HG03378 (cell line): ENCODE results near the gene FOXO3.
"Not testable (repeated sequence)": the region's sequence is repeated elsewhere in the genome, so short reads cannot be mapped to it uniquely, and the experiment has no call there.

Source experiments
- ATAC-seq: cut with Tn5 transposase; IDR thresholded peaks from one replicate; pipeline ENCODE4 v1.9.1; 2021; ENCODE audit warnings: mild to moderate bottlenecking, moderate library complexity; ENCODE audit not compliant: unreplicated experiment

The FOXO3 gene

DNA sequence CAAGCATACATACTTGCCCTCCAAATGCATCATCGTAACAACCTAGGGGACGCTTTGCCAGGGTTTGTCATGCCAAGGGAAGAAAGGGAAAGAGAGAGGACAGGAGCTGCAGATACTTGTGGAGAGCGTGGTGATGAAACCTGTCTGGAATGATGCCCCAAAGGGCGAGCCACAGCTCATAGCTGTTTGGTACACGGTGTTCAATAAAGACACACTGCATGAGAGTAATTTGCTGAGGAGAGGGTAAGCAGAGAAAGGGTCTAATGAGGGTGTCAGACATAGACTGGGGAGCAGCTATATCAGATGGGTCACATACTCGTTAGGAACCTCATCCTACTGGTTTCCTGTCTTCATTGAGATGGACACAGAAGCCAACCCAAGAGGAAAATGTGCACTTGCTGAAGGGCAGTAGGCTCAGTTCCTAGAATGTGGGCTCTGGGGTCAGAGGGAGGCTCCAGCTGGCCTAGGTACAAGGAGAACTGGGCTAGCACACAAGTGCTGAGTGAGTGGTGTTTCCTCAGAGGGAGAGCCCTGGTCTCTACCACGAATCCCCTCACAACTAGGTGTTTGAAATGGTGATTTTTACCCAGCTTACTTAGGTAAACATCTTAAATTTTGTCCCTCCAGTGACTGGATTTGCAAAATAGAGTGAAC is 5.2 kb upstream of the FOXO3 start:
- no peak for ATAC-seq

DNA sequence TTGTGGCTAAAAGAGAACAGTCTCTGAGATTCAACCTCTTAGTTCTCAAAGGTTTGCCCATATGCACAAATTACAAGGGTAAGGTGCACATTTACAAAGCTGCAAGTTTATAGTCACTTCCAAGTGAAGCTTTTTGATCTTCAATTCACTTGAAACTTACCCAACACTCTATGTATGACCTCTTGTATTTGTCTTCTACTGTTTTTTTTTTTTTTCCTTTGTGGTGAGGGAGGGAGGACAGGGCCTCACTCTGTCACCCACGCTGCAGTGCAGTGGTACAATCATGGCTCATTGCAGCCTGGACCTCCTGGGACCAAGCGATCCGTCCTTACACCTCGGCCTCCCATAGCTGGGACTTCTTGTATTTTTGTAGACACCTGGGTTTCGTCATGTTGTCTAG is 4.5 kb upstream of the FOXO3 start:
- ATAC-seq = no peak

DNA sequence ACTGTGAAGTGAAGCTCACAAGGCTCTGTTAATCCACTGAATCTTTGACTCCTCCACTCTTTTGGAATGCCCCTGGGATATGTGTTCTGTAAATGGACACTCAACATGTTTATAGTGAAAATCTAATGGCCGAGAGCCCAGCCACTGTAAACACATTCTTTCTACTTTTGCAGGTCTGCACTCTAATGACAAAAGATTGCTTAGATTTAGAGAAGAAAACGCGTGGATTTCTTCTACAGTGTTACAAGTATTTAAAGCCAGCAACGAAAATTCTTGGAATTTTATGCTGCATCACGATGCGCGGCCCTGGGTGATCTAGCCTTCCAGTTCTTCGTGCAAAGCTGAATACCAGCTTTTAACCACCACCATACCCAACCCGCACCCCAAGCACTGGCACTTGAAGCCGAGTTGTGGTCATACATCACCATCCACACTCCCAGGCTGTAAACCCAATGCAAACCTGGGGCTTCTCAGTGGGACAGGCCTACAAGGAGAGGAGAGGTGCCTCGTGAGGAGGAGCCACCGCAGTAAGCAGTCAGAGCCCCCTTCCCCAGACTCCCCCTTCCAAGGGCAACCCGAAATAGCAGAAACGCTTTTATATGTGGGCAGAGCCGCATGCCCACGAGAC is 3.7 kb upstream of the FOXO3 start:
- no peak for ATAC-seq

DNA sequence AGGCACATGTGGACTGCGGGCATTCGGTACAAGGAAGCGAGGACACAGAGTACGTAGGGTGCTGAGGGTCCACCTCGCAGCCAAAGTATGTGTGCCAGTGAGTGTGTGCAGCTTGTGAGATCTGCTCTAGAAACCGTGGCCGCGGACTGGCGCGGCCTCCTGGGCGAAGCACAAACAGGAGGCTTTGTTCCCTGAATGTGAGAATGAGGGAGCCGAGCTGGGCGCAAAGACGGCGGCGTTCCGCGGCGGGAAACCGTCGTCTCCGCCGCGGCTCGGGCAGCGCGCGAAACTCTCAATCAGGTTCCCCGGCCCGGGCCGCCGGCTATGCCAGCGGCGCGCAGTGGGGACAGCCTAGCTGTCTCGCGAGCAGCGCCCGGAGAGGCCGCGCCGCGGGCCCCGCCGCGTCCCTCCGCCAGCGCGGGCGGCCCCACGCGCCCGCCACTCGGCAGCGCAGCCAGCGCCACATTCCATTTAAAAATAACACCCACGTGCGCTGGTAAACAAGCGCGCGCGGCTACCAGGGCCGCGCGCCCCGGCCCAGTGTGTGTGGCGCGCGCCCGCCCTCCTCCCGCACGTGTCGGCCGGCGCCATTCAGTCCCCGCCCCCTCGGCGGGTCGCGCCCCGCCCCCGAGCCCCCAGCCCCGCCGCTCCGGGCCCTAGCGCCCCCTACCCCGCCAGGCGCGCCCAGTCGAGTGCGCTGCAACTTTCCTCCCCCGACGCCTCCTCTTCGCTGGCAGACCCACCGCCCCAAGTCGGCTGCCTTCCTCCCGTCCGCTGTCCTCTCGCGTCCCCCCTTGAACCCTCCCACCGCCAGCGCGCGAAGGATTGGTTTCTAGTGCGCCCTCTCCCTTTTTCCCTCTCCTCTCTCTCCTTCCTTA is 3.0 kb upstream of the FOXO3 start:
- no peak for ATAC-seq

DNA sequence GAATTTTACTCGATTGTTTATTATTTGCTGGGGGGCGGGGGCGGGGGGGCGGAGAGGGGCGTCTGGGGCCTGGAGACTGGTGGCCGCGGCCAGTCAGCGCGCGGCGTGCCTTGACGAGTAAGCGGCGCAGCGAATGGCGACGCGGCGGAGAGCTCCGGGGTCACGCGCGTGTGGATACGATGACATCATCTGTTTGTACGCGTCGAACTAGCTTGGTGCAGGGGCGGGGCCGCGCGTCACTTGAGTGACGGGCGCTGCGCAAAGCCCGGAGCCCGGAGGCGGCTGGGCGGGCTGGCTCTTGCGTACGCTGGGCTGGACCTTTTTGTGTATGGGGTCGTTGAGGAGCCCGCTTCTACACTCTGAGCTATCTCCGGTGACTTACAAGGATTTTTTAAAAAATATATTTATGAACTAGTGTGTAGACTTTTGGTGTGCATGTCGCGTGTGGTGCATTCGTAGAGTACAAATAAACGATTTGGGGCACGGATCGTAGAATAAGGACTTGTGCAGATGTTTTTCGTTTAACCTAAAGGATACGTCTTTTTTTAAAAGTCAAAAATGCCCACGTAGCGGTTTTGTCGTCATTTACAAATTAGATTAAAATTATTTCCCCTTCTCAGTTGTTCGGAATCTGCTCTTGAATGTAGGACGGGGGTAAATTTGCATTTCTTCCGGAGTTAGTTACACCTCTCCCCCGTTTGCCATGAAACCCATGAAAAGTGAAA is 2.2 kb upstream of the FOXO3 start:
- ATAC-seq = peak; percentile 69

DNA sequence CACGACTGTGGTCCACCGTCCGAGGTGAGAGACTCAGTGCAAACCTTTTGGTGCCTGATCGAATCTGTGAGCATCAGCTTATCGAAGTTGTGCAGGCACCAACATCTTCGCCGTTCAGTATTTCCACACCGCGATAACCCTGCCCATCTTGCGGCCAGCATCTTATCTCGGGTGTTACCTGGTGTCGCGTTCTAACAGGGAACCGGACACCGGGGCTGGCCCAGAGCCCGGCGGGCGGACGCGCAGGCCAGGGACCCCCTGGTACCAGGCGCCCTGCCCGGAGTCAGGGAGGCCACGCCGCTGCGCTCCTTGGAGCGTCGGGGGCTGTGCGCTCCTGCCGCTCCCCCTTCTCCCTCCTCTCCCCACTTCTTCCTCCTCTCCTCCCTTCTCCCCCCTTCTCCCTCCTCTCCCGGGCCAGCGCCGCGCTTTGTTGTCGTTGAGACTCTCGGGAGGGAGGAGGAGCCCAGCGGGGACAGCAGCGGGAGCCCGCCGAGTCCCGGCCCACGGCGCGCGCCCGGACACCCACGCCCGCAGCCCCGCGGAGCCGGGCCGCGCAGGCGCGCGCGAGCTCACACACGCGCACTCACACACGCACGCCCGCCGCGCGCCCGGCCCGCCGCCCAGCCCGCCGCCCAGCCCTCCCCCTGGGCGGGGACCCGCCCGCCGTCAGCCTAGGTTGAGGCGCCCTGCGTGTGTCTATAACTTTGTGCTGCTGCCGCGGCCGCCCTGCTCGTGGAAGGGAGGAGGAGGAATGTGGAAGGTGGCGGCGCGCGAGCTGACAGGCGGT is 1.4 kb upstream of the FOXO3 start:
- ATAC-seq = peak; percentile 33

DNA sequence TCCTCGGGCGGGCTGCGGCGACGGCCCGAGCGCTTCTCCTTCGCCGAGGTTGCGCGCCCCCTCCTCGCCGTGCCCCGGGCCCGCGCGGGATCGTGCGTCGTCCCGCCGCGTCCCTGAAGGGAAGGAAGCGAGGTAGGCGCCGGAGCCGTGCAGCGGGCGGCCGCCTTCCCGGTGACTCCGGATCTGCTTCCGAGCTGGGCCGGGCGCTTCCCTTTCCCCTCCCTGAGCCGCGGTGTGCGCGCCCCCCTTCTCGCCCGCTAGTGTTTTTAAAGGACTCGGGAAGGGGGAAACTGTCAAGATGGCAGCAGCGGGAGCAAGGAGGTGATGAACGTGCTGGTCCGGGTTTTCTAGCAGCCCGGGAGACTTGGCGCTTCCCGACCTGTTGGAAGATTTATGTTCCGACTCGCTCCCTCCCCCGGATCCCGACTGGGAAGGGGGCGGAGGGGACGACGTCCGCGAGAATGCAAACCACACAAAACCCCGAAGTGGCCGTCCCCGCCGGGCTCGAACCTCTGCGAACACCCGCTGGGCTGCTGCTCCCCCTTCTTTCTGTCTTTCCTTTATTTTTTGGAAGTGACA is 744 bp upstream of the FOXO3 start:
- peak; percentile 2 for ATAC-seq

DNA sequence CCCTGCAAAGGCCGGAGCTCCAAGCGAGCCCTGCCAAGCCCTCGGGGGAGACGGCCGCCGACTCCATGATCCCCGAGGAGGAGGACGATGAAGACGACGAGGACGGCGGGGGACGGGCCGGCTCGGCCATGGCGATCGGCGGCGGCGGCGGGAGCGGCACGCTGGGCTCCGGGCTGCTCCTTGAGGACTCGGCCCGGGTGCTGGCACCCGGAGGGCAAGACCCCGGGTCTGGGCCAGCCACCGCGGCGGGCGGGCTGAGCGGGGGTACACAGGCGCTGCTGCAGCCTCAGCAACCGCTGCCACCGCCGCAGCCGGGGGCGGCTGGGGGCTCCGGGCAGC is 561 bp downstream of the FOXO3 start:
- ATAC-seq = not testable (repeated sequence)

DNA sequence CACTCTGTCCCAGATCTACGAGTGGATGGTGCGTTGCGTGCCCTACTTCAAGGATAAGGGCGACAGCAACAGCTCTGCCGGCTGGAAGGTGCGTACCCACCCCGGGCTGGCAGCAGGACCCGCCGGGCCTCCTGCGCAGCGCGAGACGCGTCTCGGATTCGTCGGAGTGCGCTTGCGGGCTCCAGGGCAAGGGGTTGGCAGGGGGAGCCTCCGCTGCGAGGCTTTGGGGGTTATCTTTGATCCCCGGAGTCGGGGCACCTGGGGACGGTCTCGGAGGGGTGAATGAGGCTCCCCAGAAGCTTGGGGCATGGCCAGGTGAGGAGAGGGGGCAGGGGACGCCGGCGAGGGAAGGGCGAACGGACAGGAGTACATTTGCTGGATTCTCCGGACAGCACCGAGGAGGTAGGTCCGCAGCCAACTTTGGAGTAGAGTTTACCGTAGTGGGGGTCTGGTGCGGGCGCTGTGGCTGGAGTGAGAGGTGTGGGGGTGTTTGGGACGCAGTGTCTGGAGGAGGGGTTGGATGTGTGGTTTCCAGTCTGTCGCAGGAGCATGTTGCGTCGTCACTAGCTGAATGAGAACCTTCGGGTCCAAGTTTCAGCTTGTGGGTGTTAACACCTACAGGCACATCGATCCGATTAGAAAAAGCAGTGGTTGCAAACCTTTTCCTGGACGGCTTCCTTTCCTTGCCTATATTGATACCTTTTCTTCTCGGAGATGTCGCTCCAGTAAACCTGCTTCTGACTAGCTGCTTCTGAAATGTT is 1.2 kb downstream of the FOXO3 start:
- no peak for ATAC-seq

DNA sequence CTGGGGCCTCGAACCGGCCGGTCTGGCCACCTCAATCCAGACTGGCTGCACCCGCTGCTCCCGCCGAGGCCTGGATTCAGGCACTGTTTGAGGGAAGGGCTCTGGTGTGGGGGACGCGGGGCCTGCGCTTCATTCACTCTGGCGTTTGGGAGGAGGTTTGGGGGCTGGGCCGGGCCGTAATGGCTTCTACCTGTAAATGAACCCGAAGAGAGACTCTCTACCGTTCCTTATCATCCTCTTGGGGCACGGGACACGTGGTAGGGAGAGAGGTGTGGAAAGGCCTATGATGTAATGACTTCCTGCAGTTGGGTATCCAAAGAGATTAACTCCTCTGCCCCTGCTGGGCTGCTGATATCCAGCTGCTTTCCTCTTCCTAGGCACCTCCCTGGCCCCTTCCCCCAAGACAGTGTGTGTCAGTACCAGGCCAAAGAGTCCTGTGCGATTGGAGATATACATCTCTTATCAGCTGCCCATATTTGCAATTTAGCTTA is 1.8 kb downstream of the FOXO3 start:
- no peak for ATAC-seq

DNA sequence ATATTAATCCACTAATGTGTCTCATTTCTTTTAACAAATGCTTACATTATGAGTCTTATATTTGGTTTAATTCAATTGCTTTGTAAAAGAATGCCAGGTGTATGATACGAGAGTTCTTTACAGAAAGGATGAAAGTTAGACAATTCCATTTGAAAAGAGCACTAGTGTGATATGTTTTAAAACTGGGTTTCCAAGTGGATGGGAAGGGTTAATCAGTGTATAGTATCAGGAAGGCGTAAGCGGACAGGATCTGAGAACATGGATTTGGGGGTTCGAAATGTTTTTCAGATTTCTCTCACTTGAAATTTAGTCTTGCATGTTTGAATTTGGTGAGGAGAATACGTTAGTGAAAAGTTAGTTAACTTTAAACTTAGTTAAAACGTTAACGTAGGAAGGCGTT is 2.6 kb downstream of the FOXO3 start:
- no peak for ATAC-seq

DNA sequence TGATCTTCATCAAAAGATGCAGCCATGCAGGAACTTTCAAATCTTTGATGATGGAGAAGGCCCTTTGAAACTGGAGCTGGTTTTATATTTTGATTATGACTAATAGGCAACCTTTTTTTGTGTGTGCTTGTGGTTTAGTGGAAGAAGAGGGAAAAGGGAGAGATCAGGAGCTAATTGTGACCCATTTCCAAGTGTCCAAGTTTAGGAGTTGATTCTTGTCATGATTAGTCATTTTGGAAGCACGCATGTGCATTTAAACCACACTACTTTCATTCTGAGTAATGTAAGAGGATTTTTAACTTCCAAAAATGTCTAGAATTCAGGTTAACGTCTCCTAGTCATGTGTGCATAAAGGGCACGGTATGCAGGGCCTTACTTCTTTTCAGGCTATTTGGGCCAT is 3.5 kb downstream of the FOXO3 start:
- ATAC-seq = no peak

DNA sequence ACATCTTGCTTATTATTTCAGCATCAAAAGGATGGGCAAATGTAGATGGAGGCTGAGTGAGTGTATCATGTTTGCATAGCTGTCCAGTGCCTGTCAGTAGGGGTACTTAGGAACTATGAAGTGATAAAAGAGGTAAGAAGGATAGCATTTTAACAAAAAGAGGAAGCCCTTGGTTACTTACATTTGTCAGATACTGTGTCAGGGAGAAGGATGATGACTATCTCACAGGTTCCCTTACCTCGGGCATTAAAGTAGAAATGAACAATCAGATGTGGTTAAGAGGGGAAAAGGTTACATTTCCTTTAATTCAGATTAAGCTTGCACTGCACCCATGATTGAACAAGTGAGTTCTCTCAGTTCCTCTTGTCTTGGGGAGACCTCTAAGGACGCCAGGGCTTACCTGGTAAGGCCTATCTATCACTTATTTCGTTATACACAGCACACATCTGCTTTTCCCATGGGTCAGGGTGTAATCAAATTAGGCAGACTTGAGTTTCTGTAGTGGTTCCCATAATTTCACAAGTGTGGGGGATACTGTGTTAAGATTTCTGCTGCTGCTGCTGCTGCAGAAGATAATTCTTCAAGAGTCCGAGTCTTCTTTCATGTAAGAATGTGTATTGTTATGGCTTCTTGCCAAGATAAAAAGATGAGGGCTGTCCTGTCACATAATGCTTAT is 4.5 kb downstream of the FOXO3 start:
- peak; percentile 87 for ATAC-seq

DNA sequence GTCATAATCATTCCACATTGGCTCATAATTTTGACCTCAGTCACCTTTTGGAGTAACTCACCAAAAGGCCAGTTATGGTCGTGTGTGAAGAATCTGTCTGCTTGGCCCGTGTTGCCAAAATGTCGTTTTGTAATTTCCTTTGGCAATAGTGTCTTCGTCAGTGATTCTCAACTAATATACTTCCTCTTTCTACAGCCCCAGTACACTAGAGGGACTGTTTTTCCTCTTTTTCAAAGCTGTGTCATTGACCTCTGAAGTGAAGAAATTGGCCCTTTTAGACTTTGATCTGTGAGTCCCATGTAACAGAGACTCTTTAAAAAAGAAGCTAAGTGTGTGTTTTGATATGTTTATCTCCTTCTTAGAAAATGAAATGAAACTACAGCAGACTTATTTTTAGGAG is 5.2 kb downstream of the FOXO3 start:
- ATAC-seq = no peak

DNA sequence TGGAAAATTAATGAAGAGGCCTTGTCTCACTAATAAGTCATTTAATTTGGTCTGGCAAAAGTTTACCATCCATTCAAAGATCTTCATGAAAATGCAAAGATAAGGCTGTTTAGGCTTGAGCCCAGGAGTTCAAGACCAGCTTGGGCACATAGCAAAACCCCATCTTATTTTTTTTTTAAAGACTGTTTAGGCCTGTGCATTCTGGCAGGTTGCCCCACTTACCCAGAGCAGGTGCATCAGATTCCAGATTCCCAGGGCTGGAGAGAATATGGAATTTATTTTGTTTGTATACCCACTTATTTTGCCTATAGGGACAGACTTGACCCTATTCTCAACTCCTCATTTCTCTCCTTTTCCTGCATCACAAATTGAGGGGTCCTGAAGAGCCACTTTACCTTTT is 5.7 kb downstream of the FOXO3 start:
- ATAC-seq = no peak

DNA sequence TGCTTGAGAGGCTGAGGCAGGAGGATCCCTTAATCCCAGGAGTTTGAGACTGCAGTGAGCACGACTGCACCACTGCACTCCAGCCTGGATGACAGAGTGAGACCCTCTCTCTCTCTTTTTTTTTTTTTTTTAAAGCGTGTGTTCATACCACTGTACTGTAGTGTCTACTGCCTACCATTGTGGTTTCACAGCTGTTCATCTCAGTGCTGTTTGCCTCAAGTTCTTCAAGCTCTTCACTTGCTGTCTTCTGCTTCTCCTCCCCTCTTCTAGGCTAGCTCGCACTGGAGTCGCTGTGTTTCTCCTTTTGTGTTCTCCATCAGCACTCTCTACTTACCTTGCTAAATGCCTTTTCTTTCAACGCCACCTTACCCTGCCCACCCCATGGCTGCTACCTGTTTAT is 7.4 kb downstream of the FOXO3 start:
- ATAC-seq = no peak

DNA sequence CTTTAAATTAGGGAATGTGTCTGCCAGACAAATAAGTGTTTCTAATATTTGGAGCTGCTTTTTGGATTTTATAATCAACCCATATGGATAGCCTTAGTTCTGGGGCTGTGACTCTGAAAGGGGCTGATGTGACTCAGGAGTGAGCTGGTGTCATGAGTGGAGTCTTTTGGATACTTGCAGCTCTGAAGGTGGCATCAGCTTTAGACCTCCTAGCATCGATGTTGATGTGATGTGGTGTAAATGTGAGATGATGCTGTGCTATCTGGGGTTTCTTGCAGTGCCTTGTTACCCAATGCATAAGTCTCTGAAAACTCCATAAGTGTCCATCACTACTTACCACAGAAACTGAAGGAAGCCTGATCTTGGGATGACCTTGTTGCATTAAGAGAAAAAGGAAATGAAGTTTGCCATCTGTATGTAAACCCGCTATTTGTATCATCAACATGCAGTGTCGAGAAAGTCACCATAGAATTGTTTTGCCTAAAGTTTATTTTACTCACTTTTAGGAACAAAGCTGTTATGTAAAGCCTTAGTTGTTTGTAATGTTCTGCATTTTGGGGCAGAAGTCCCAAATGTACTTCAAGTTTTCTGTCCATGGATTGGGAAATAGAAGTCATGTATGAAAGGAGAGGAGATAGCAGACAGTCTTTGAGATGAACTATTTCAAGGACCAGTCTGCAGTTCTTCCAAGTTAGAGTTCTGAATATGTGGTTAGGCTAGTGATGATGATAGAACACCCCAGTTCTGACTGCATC is 8.0 kb downstream of the FOXO3 start:
- ATAC-seq = no peak

DNA sequence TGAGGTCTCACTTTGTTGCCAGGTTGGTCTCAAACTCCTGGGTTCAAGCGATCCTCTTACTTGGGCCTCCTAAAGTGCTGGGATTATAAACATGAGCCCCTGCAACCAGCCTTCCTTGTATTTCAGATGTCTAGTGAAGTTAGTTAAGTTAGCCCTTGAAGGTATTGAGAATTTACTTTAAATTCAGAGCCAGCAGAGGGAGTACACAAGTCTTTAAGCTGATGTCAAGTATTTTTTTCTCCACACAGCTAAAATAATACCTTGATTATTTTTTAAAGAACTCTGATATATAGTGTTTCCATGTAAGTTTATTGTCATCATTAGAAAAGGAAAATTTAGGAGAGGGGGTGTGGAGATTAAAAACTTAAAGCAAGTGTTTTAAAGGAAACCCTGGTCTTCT is 9.8 kb downstream of the FOXO3 start:
- no peak for ATAC-seq
